Erythroblast (primary cell): ENCODE data around the gene RNASE4.

Experiments
- GATA1 ChIP-seq: IDR thresholded peaks from 2 replicates; pipeline ENCODE4 v1.6.1; 2011; ENCODE audit warnings: low read depth, mild to moderate bottlenecking, control low read depth, low read length, moderate library complexity
- POLR2A ChIP-seq: IDR thresholded peaks from 2 replicates; pipeline ENCODE4 v1.6.1; 2011; ENCODE audit warnings: mild to moderate bottlenecking, low read length

GRCh38 chr14:20659813-20660395 is 24.5 kb upstream of the RNASE4 start:
- TF ChIP-seq POLR2A (no peak), GATA1 (no peak)
